Measurements from ENCODE around the gene LLGL2. TPM values are rescaled to one million over a fixed set of nuclear protein-coding genes. Genes with fewer than 3 reads are reported as not detected.

The LLGL2 gene
- total and polyA plus RNA-seq, 10 of the 15 experiments (the other 5 are each of a cell fraction or from before 2014, with no cell fraction given): 0.21 to 9.9 (median 4.5) TPM

DNA sequence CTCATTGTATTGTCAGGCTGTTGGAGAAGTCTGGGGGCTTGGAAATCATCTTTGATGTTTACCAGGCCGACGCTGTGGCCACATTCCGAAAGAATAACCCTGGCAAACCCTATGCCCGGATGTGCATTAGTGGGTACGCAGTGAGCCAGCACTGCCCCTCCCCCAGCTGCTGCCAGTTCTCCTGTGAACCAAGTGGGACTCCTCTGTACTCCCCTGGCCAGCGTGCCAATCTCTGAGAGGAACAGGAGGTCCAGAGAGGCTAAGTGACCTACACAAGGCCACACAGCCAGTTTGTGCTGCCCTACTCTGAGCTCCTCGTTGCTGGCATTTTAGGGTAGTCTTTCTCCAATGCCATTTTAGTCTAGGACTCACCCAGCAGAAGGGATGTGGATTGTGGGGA is 1.9 kb upstream of the LLGL2 start:
- no peaks in the 10 kb centered on the region for H4K20me1 ChIP-seq (ENCODE audit: control insufficient read depth, insufficient read depth)
- ChIA-PET CTCF (interaction anchor here (0.6 to 1.3 kb wide), 7 partner anchors 7 to 234 kb away, joined by 3 to 6 read pairs (median 3); partner anchors contain the start of genes SLC25A19 and TSEN54), SMC1A (ENCODE audit: uncharacterized antibody, unreplicated experiment) (interaction anchor here (1.2 kb wide), 1 partner anchor 96 kb away, joined by 3 read pairs; no protein-coding TSS in a partner anchor), RAD21 (ENCODE audit: unreplicated experiment) (no interaction called here), POLR2A (no interaction called here)
- 95% methylated on average over 7 of the region's 7 CpGs for WGBS (ENCODE audit: insufficient coverage, insufficient replicate concordance, low lambda C conversion rate, missing lambda C conversion rate)
- no peak for DNase-seq (ENCODE audit: low read depth, low spot score)
- H3K27me3 ChIP-seq (replicated peaks in 1 of 2; ENCODE audit: control insufficient read depth in 2 of 2, insufficient read depth in 2 of 2, low read length in 1 of 2): peaks cover 0 to 6% of the 10 kb centered on the region in 2 experiments; a peak in 2 of 4 replicates
- H3K27ac ChIP-seq (ENCODE audit: control insufficient read depth, insufficient read depth): no peak overlapping the region
- no peak overlapping the region for H3K9ac ChIP-seq (ENCODE audit: control insufficient read depth, insufficient read depth, low read length)
- no peaks in the 10 kb centered on the region for H3K79me2 ChIP-seq (ENCODE audit: control insufficient read depth, insufficient read depth, low read length)
- no TSS peak for BruUV-seq (replicated peaks)
- peaks cover 0 to 2% of the 10 kb centered on the region in 2 experiments; a peak in 3 of 4 replicates for H3K36me3 ChIP-seq (ENCODE audit: control insufficient read depth in 2 of 2, insufficient read depth in 2 of 2, low read length in 1 of 2)
- TF ChIP-seq POLR2A (IDR thresholded peaks at IDR 0.05; ENCODE audit: low read depth, low read length): no peak
- TF ChIP-seq ZSCAN29 (IDR thresholded peaks at IDR 0.05): no peak
- TF ChIP-seq, protein P1, sequence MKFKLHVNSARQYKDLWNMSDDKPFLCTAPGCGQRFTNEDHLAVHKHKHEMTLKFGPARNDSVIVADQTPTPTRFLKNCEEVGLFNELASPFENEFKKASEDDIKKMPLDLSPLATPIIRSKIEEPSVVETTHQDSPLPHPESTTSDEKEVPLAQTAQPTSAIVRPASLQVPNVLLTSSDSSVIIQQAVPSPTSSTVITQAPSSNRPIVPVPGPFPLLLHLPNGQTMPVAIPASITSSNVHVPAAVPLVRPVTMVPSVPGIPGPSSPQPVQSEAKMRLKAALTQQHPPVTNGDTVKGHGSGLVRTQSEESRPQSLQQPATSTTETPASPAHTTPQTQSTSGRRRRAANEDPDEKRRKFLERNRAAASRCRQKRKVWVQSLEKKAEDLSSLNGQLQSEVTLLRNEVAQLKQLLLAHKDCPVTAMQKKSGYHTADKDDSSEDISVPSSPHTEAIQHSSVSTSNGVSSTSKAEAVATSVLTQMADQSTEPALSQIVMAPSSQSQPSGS (IDR thresholded peaks at IDR 0.05; ENCODE audit: low read length): no peak
- TF ChIP-seq BHLHE40 (IDR thresholded peaks at IDR 0.05; ENCODE audit: borderline replicate concordance in 1 of 2, low read depth in 2 of 2, low read length in 1 of 2): no peak
- intact Hi-C loops (cut with micrococcal nuclease; ENCODE audit: unreplicated experiment) (no loop called here), in situ Hi-C loops (cut with MboI) (no loop called here)
- H3K9me3 ChIP-seq (replicated peaks; ENCODE audit: control insufficient read depth, insufficient read depth, low read length): no peaks in the 10 kb centered on the region
- H3K4me1 ChIP-seq (ENCODE audit: control insufficient read depth, insufficient read depth, low read length): peaks cover 11% of the 10 kb centered on the region
- H3K4me2 ChIP-seq (ENCODE audit: control insufficient read depth, insufficient read depth): no peak overlapping the region
- no peak for FAIRE-seq
- ATAC-seq: no peak
- no peak overlapping the region for H2AFZ ChIP-seq (ENCODE audit: control insufficient read depth, low read depth, low read length)
- H3K4me3 ChIP-seq: no peak overlapping the region
